H1 (cell line): ENCODE measurements around the gene MAGI1. TPM values are rescaled to one million over a fixed set of nuclear protein-coding genes. Genes with fewer than 3 reads are reported as not detected.

Source experiments
- CTCF ChIA-PET: fragments of 300-600 bp; sonication (Branson Sonifier 250); formaldehyde crosslinking; loops from one replicate; lab custom pipeline; 2021; ENCODE audit not compliant: partially characterized antibody; lab: Charles Lee
- POLR2A ChIA-PET: fragments of 300-600 bp; sonication (Branson Sonifier 250); formaldehyde crosslinking; loops from one replicate; lab custom pipeline; 2021; ENCODE audit warnings: inconsistent platforms; ENCODE audit not compliant: partially characterized antibody; lab: Charles Lee
- DNase-seq, 2 experiments: peaks; one replicate each; pipeline versions ENCODE4 v3.0.0 to v3.0.0-alpha.2; 2010 to 2022; ENCODE audit warnings: low spot score in 2 of 2, low read depth in 1 of 2, mixed read lengths in 1 of 2
- FAIRE-seq: peaks from 2 replicates; lab custom pipeline; 2011; peaks lifted over from hg19 to GRCh38; lab: Jason Lieb, UNC
- H2AFZ ChIP-seq: 2 replicates; pipeline ENCODE4 v1.8.1; 2012; ENCODE audit warnings: low read length, inconsistent platforms
- H2AK5ac ChIP-seq: 2 replicates; pipeline ENCODE4 v1.6.1; 2013; ENCODE audit warnings: low read depth, low read length
- H2BK120ac ChIP-seq: replicated peaks from 2 replicates; pipeline ENCODE3; 2013; ENCODE audit warnings: low read depth, low read length, inconsistent platforms
- H2BK12ac ChIP-seq: 2 replicates; pipeline ENCODE4 v1.6.1; 2013; ENCODE audit warnings: low read depth, low read length
- H2BK15ac ChIP-seq: 2 replicates; pipeline ENCODE4 v1.6.1; 2013; ENCODE audit warnings: low read length
- H2BK20ac ChIP-seq: 2 replicates; pipeline ENCODE4 v1.6.1; 2013; ENCODE audit warnings: low read length
- H2BK5ac ChIP-seq: 2 replicates; pipeline ENCODE4 v1.6.1; 2013; ENCODE audit warnings: low read depth, low read length
- H3K14ac ChIP-seq: 2 replicates; pipeline ENCODE4 v1.6.1; 2013; ENCODE audit warnings: inconsistent platforms; ENCODE audit not compliant: insufficient read length
- H3K18ac ChIP-seq: 2 replicates; pipeline ENCODE4 v1.6.1; 2013; ENCODE audit warnings: low read length; ENCODE audit errors: extremely low read depth
- H3K23ac ChIP-seq: 2 replicates; pipeline ENCODE4 v1.6.1; 2013; ENCODE audit warnings: inconsistent platforms; ENCODE audit not compliant: insufficient read length
- H3K23me2 ChIP-seq: 2 replicates; pipeline ENCODE4 v1.6.1; 2013; ENCODE audit warnings: low read depth, low read length
- H3K27ac ChIP-seq: 2 replicates; pipeline ENCODE4 v1.6.1; 2011; ENCODE audit warnings: low read depth, low read length, inconsistent platforms
- H3K27me3 ChIP-seq, 4 experiments: replicated peaks in 1 of 4; 1 replicate in 1 of 4; 2 replicates in 3 of 4; pipeline versions ENCODE4 v1.6.1 to v1.8.1; 2011 to 2013; ENCODE audit warnings: low read length in 3 of 4, mild to moderate bottlenecking in 3 of 4, inconsistent platforms in 2 of 4, mixed read lengths in 2 of 4, moderate library complexity in 1 of 4; ENCODE audit not compliant: control insufficient read depth in 3 of 4, insufficient read depth in 3 of 4; ENCODE audit errors: extremely low read depth in 1 of 4
- H3K36me3 ChIP-seq, 4 experiments: 2 replicates each; pipeline versions ENCODE4 v1.6.1 to v1.8.1; 2011 to 2013; ENCODE audit warnings: mild to moderate bottlenecking in 4 of 4, low read length in 3 of 4, moderate library complexity in 2 of 4, control low read depth in 1 of 4, inconsistent platforms in 1 of 4; ENCODE audit not compliant: insufficient read depth in 4 of 4, control insufficient read depth in 2 of 4
- H3K4ac ChIP-seq: replicated peaks from 2 replicates; pipeline ENCODE3; 2013; ENCODE audit warnings: low read length, low read depth, mixed read lengths, inconsistent platforms; ENCODE audit not compliant: insufficient read length
- H3K4me1 ChIP-seq, 4 experiments: replicated peaks in 1 of 4; 1 replicate in 1 of 4; 2 replicates in 3 of 4; pipeline versions ENCODE4 v1.6.1 to v1.8.1; 2011 to 2013; ENCODE audit warnings: low read length in 3 of 4, inconsistent platforms in 2 of 4, mixed read lengths in 1 of 4; ENCODE audit not compliant: insufficient read depth in 4 of 4, control insufficient read depth in 3 of 4
- H3K4me2 ChIP-seq, 2 experiments: 2 replicates each; pipeline versions ENCODE4 v1.6.1 to v1.8.1; 2011 to 2013; ENCODE audit warnings: low read depth in 2 of 2, low read length in 2 of 2, control low read depth in 1 of 2, inconsistent platforms in 1 of 2, mild to moderate bottlenecking in 1 of 2; ENCODE audit not compliant: insufficient read depth in 1 of 2
- H3K4me3 ChIP-seq, 4 experiments: fragments of 200-600, 300-600 bp in 1 of 4; sonication (generic), shearing (Covaris generic), sonication (Bioruptor Twin) in 1 of 4; 2 replicates each; pipeline versions ENCODE4 v1.5.1 to v1.8.1; 2011 to 2016; ENCODE audit warnings: low read length in 4 of 4, low read depth in 3 of 4, control low read depth in 2 of 4, inconsistent platforms in 2 of 4, mild to moderate bottlenecking in 2 of 4, mixed read lengths in 1 of 4, moderate library complexity in 1 of 4; ENCODE audit not compliant: insufficient read depth in 2 of 4; ENCODE audit errors: extremely low read depth in 1 of 4
- H3K56ac ChIP-seq: replicated peaks from 2 replicates; pipeline ENCODE3; 2013; ENCODE audit warnings: low read depth, mild to moderate bottlenecking, mixed read lengths, low read length, inconsistent platforms; ENCODE audit not compliant: insufficient read length
- H3K79me1 ChIP-seq: 2 replicates; pipeline ENCODE4 v1.6.1; 2013; ENCODE audit warnings: low read depth, low read length, control low read depth
- H3K79me2 ChIP-seq, 2 experiments: 2 replicates each; pipeline versions ENCODE4 v1.6.1 to v1.8.1; 2012 to 2013; ENCODE audit warnings: low read length in 2 of 2, mild to moderate bottlenecking in 2 of 2, inconsistent platforms in 1 of 2; ENCODE audit not compliant: insufficient read depth in 2 of 2, control insufficient read depth in 1 of 2
- H3K9ac ChIP-seq, 4 experiments: replicated peaks in 1 of 4; 1 replicate in 1 of 4; 2 replicates in 3 of 4; pipeline versions ENCODE4 v1.6.1 to v1.8.1; 2011 to 2013; ENCODE audit warnings: low read depth in 3 of 4, low read length in 3 of 4, control low read depth in 2 of 4, mild to moderate bottlenecking in 2 of 4, moderate library complexity in 2 of 4, inconsistent platforms in 1 of 4; ENCODE audit errors: extremely low read depth in 1 of 4
- H3K9me3 ChIP-seq, 2 experiments: 2 replicates each; pipeline versions ENCODE4 v1.6.1 to v1.8.1; 2012 to 2013; ENCODE audit warnings: mild to moderate bottlenecking in 2 of 2, moderate library complexity in 2 of 2, control low read depth in 1 of 2, inconsistent platforms in 1 of 2, low read depth in 1 of 2, low read length in 1 of 2, mixed read lengths in 1 of 2; ENCODE audit not compliant: insufficient read depth in 2 of 2
- H4K20me1 ChIP-seq, 2 experiments: replicated peaks in 1 of 2; 2 replicates each; pipeline versions ENCODE3 to v1.8.1; 2011 to 2013; ENCODE audit warnings: inconsistent platforms in 2 of 2, low read length in 2 of 2, mild to moderate bottlenecking in 1 of 2; ENCODE audit not compliant: insufficient read depth in 2 of 2, control insufficient read depth in 1 of 2
- H4K5ac ChIP-seq: 2 replicates; pipeline ENCODE4 v1.6.1; 2013; ENCODE audit warnings: low read length, low read depth, mixed read lengths, inconsistent platforms; ENCODE audit not compliant: insufficient read length
- H4K8ac ChIP-seq: 2 replicates; pipeline ENCODE4 v1.8.0; 2013; ENCODE audit warnings: mild to moderate bottlenecking, moderate library complexity, low read length, inconsistent platforms; ENCODE audit not compliant: insufficient read depth; ENCODE audit errors: extremely low read depth
- H4K91ac ChIP-seq: replicated peaks from 2 replicates; pipeline ENCODE3; 2013; ENCODE audit warnings: low read length, mixed read lengths, inconsistent platforms; ENCODE audit not compliant: insufficient read length
- CEBPB ChIP-seq: IDR thresholded peaks from 2 replicates; pipeline ENCODE4 v1.6.1; 2012; ENCODE audit warnings: low read depth, low read length
- FOSL1 ChIP-seq: IDR thresholded peaks from 2 replicates; pipeline ENCODE4 v1.6.1; 2011; ENCODE audit warnings: mild to moderate bottlenecking, low read depth, low read length, moderate library complexity; ENCODE audit not compliant: insufficient read depth
- KDM5A ChIP-seq: fragments of 200-600 bp; IDR thresholded peaks from 2 replicates; pipeline ENCODE4 v1.7.1; 2012; ENCODE audit warnings: mild to moderate bottlenecking, low read length, inconsistent platforms, mixed read lengths
- NRF1 ChIP-seq: IDR thresholded peaks from 2 replicates; pipeline ENCODE4 v1.6.1; 2011; ENCODE audit warnings: mild to moderate bottlenecking, low read depth, low read length, improper control_type of control experiment
- RAD21 ChIP-seq, 2 experiments: IDR thresholded peaks in 1 of 2; conservative IDR thresholded peaks in 1 of 2; 2 replicates each; pipeline ENCODE4 v1.6.1; 2011; ENCODE audit warnings: low read depth in 2 of 2, low read length in 2 of 2, improper control_type of control experiment in 1 of 2, inconsistent platforms in 1 of 2, mild to moderate bottlenecking in 1 of 2, moderate library complexity in 1 of 2
- RXRA ChIP-seq: IDR thresholded peaks from 2 replicates; pipeline ENCODE4 v1.6.1; 2011; ENCODE audit warnings: low read depth, mild to moderate bottlenecking, low read length, moderate library complexity; ENCODE audit not compliant: insufficient read depth
- WGBS, 2 experiments: shearing (Covaris generic) in 1 of 2; methylation state at CpG; one replicate each; pipeline versions ENCODE4 v1.1.6 to v1.1.7; 2013 to 2015; ENCODE audit warnings: low lambda C conversion rate in 2 of 2, mixed read lengths in 2 of 2, inconsistent platforms in 1 of 2, low coverage in 1 of 2, missing lambda C conversion rate in 1 of 2; ENCODE audit not compliant: insufficient replicate concordance in 2 of 2, insufficient coverage in 1 of 2, insufficient read length in 1 of 2; ENCODE audit errors: extremely low coverage in 1 of 2, missing lambda C conversion rate in 1 of 2; 5-methylcytosine and 5-hydroxymethylcytosine counted together
- polyA plus RNA-seq, 7 experiments: library from polyadenylated mRNA; depleted of rRNA in 3 of 7; stranded (reverse) in 5 of 7; unstranded in 2 of 7; fragments of >200 nt in 5 of 7; fragments of 200-250 nt in 2 of 7; gene quantifications; 1 replicate in 5 of 7; 2 replicates in 1 of 7; 4 replicates in 1 of 7; pipeline versions ENCODE4 v1.2.1 to v1.2.3, GENCODE V29; 2011 to 2013; ENCODE audit warnings: missing spikeins in 2 of 7, mixed read lengths in 2 of 7
- total RNA-seq: library from RNA; stranded (reverse); fragmentation: NEBNext Ultra II Directional; extraction: Animal tissue kit (Norgen Biotek cat#: 25700); gene quantifications from 2 replicates; pipeline ENCODE4 v1.2.1, GENCODE V29; 2021
- TF ChIP-seq, protein P1 (sequence below): IDR thresholded peaks from 2 replicates; pipeline ENCODE4 v1.6.1; 2012; ENCODE audit warnings: inconsistent platforms

Gene MAGI1
- total and polyA plus RNA-seq, 2 of the 8 experiments (the other 6 are each of a cell fraction or from before 2014, with no cell fraction given): 19.8 to 78.0 TPM

- H2BK12ac ChIP-seq: no peak overlapping the region
- no peak overlapping the region for H2BK120ac ChIP-seq
- H3K4me1 ChIP-seq: peaks cover 8 to 16% (median 12%) of the 10 kb centered on the region in 4 experiments
- 83% methylated on average over 2 of the region's 2 CpGs; no CpG with 5 or more reads in 1 of the 2 experiments for WGBS, 2 experiments
- H2AFZ ChIP-seq: no peak overlapping the region
- FAIRE-seq (no peak), DNase-seq (no peak)
- no peak overlapping the region for H3K4me2 ChIP-seq
- no peak overlapping the region for H3K4ac ChIP-seq
- no peaks in the 10 kb centered on the region for H3K27me3 ChIP-seq
- H2AK5ac ChIP-seq: no peak overlapping the region
- CTCF ChIA-PET: interaction anchor here (0.6 to 1.6 kb wide), 4 partner anchors 9 to 128 kb away, joined by 3 to 5 read pairs (median 4); no protein-coding TSS in a partner anchor
- H3K27ac ChIP-seq: no peak overlapping the region
- H2BK5ac ChIP-seq: no peak overlapping the region
- no peaks in the 10 kb centered on the region for H4K20me1 ChIP-seq
- H3K56ac ChIP-seq: no peak overlapping the region
- no peak overlapping the region for H4K8ac ChIP-seq
- H2BK20ac ChIP-seq: no peak overlapping the region
- no peaks in the 10 kb centered on the region for H3K36me3 ChIP-seq
- H4K91ac ChIP-seq: no peak overlapping the region
- H3K4me3 ChIP-seq: no peak overlapping the region
- no peak for TF ChIP-seq FOSL1
- TF ChIP-seq RAD21 (IDR thresholded peaks at IDR 0.05 in 1 of 2, conservative IDR thresholded peaks at IDR 0.05 in 1 of 2; ENCODE audit: low read depth in 2 of 2, low read length in 2 of 2): no peak
- no peak for TF ChIP-seq RXRA
- TF ChIP-seq, protein P1, sequence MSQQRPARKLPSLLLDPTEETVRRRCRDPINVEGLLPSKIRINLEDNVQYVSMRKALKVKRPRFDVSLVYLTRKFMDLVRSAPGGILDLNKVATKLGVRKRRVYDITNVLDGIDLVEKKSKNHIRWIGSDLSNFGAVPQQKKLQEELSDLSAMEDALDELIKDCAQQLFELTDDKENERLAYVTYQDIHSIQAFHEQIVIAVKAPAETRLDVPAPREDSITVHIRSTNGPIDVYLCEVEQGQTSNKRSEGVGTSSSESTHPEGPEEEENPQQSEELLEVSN: no peak
- no peak for TF ChIP-seq NRF1
- no peak for TF ChIP-seq CEBPB
- TF ChIP-seq KDM5A: no peak
- no peaks in the 10 kb centered on the region for H3K9me3 ChIP-seq
- no peak overlapping the region for H3K9ac ChIP-seq
- H4K5ac ChIP-seq: no peak overlapping the region
- no peaks in the 10 kb centered on the region for H3K23me2 ChIP-seq
- no peak overlapping the region for H2BK15ac ChIP-seq
- no peak overlapping the region for H3K14ac ChIP-seq
- POLR2A ChIA-PET: interaction anchor here (1.6 kb wide), 1 partner anchor 8 kb away, joined by 3 read pairs; no protein-coding TSS in a partner anchor
- no peak overlapping the region for H3K23ac ChIP-seq
- H3K79me2 ChIP-seq: peaks cover 0 to 41% of the 10 kb centered on the region in 2 experiments; a peak in 2 of 4 replicates
- H3K18ac ChIP-seq: no peak overlapping the region
- no peaks in the 10 kb centered on the region; the same call in 1 of the 2 replicates for H3K79me1 ChIP-seq
Observed at GRCh38 chr3:65958216-65958615, 80.5 kb downstream of the MAGI1 start.
